GM23338 (cell line): ENCODE data around the gene TENT4B. TPM values are rescaled to one million over a fixed set of nuclear protein-coding genes. Genes with fewer than 3 reads are reported as not detected.

Experiments used
- ATAC-seq: fragments of 200-7000 bp; cut with Tn5 transposase; 3 replicates; pipeline ENCODE4 v1.9.1; 2020
- DNase-seq: peaks from one replicate; pipeline ENCODE4 v3.0.0-alpha.2; 2015; ENCODE audit warnings: low spot score
- H2AFZ ChIP-seq: fragments of 200-600 bp; sonication (generic); 2 replicates; pipeline ENCODE4 v1.8.0; 2016; ENCODE audit warnings: antibody characterized with exemption, mild to moderate bottlenecking, moderate library complexity
- H3F3A ChIP-seq: fragments of 200-600 bp; sonication (generic); replicated peaks from 2 replicates; pipeline ENCODE4 v1.8.0; 2017; ENCODE audit warnings: antibody characterized with exemption, mixed run types, low read depth
- H3K27ac ChIP-seq: fragments of 200-600 bp; sonication (generic); 2 replicates; pipeline ENCODE4 v1.6.1; 2016; ENCODE audit warnings: low read depth
- H3K27me3 ChIP-seq: fragments of 200-600 bp; sonication (generic); 2 replicates; pipeline ENCODE4 v1.8.0; 2016; ENCODE audit warnings: mild to moderate bottlenecking, mixed run types, moderate library complexity; ENCODE audit not compliant: insufficient read depth
- H3K36me3 ChIP-seq: fragments of 200-600 bp; sonication (generic); 2 replicates; pipeline ENCODE4 v1.8.0; 2016; ENCODE audit warnings: mild to moderate bottlenecking; ENCODE audit not compliant: insufficient read depth
- H3K4me1 ChIP-seq: fragments of 200-600 bp; sonication (generic); 2 replicates; pipeline ENCODE4 v1.8.0; 2016; ENCODE audit warnings: mild to moderate bottlenecking, moderate library complexity; ENCODE audit not compliant: insufficient read depth
- H3K4me2 ChIP-seq: fragments of 200-600 bp; sonication (generic); 2 replicates; pipeline ENCODE4 v1.7.1; 2017; ENCODE audit warnings: mixed run types
- H3K4me3 ChIP-seq: fragments of 200-600 bp; sonication (generic); 2 replicates; pipeline ENCODE4 v1.6.1; 2016; ENCODE audit warnings: mixed run types
- H3K79me2 ChIP-seq: fragments of 200-600 bp; sonication (generic); replicated peaks from 2 replicates; pipeline ENCODE4 v1.8.0; 2017; ENCODE audit warnings: mild to moderate bottlenecking; ENCODE audit not compliant: insufficient read depth
- H3K9me2 ChIP-seq: fragments of 200-600 bp; sonication (generic); 2 replicates; pipeline ENCODE4 v1.8.0; 2017; ENCODE audit not compliant: insufficient read depth
- H4K20me1 ChIP-seq: fragments of 200-600 bp; sonication (generic); replicated peaks from 2 replicates; pipeline ENCODE4 v1.8.0; 2017; ENCODE audit warnings: mild to moderate bottlenecking; ENCODE audit not compliant: insufficient read depth
- H3K27ac Mint-ChIP-seq: 2 replicates; pipeline ENCODE4 v1.8.0; 2020; ENCODE audit warnings: inconsistent platforms, mild to moderate bottlenecking, moderate library complexity, mixed read lengths
- H3K27me3 Mint-ChIP-seq: 3 replicates; pipeline ENCODE4 v1.8.0; 2022; ENCODE audit warnings: low read depth, mild to moderate bottlenecking, moderate library complexity, mixed read lengths, inconsistent platforms; ENCODE audit not compliant: insufficient read depth, poor library complexity
- H3K36me3 Mint-ChIP-seq: 3 replicates; pipeline ENCODE4 v1.8.0; 2021; ENCODE audit warnings: low read depth, mild to moderate bottlenecking, inconsistent platforms, moderate library complexity, mixed read lengths
- H3K4me1 Mint-ChIP-seq: 3 replicates; pipeline ENCODE4 v1.8.0; 2020; ENCODE audit warnings: mild to moderate bottlenecking, inconsistent platforms, mixed read lengths
- H3K4me3 Mint-ChIP-seq: 3 replicates; pipeline ENCODE4 v1.8.0; 2021; ENCODE audit warnings: moderate library complexity, mild to moderate bottlenecking, inconsistent platforms, mixed read lengths
- H3K9me3 Mint-ChIP-seq: 3 replicates; pipeline ENCODE4 v1.8.0; 2020; ENCODE audit warnings: moderate library complexity, mild to moderate bottlenecking, inconsistent platforms, mixed read lengths
- CREB1 ChIP-seq: fragments of 250-450 bp; sonication (Bioruptor Pico); IDR thresholded peaks from 2 replicates; pipeline ENCODE4 v1.5.0; 2020; ENCODE audit warnings: low read depth, mild to moderate bottlenecking, moderate library complexity
- CTCF ChIP-seq, 2 experiments: fragments of 200-600 bp in 1 of 2; sonication (generic) in 1 of 2; conservative IDR thresholded peaks; 2 replicates each; pipeline versions ENCODE4 v1.5.1 to v1.6.1; 2016 to 2017; ENCODE audit warnings: antibody characterized with exemption in 2 of 2, low read depth in 2 of 2, mild to moderate bottlenecking in 2 of 2, moderate library complexity in 1 of 2
- EZH2 ChIP-seq: fragments of 200-600 bp; sonication (generic); IDR thresholded peaks from one replicate; pipeline ENCODE4 v1.8.0; 2017; ENCODE audit warnings: antibody characterized with exemption, mild to moderate bottlenecking, low read depth; ENCODE audit not compliant: unreplicated experiment
- EZH2phosphoT487 ChIP-seq: fragments of 200-600 bp; sonication (generic); IDR thresholded peaks from one replicate; pipeline ENCODE4 v1.8.1; 2018; ENCODE audit warnings: antibody characterized with exemption; ENCODE audit not compliant: unreplicated experiment
- JUNB ChIP-seq: IDR thresholded peaks from one replicate; pipeline ENCODE4 v1.6.1; 2016; ENCODE audit warnings: antibody characterized with exemption; ENCODE audit not compliant: unreplicated experiment
- NANOG ChIP-seq: IDR thresholded peaks from 2 replicates; pipeline ENCODE4 v1.6.1; 2016; ENCODE audit warnings: antibody characterized with exemption, borderline replicate concordance
- POLR2AphosphoS5 ChIP-seq: IDR thresholded peaks from 2 replicates; pipeline ENCODE4 v1.6.1; 2016; ENCODE audit warnings: antibody characterized with exemption, low read depth
- REST ChIP-seq: IDR thresholded peaks from one replicate; pipeline ENCODE4 v1.6.1; 2018; ENCODE audit warnings: antibody characterized with exemption; ENCODE audit not compliant: unreplicated experiment
- STAT1 ChIP-seq: IDR thresholded peaks from one replicate; pipeline ENCODE4 v1.6.1; 2016; ENCODE audit warnings: antibody characterized with exemption; ENCODE audit not compliant: unreplicated experiment
- ZNF114 ChIP-seq: fragments of 250-450 bp; sonication (Bioruptor Pico); IDR thresholded peaks from 2 replicates; pipeline ENCODE4 v1.5.0; 2020; ENCODE audit warnings: mild to moderate bottlenecking, moderate library complexity
- ZNF331 ChIP-seq: fragments of 250-450 bp; sonication (Bioruptor Pico); IDR thresholded peaks from 2 replicates; pipeline ENCODE4 v1.5.0; 2020; ENCODE audit warnings: low read depth, mild to moderate bottlenecking, moderate library complexity
- polyA plus RNA-seq: library from polyadenylated mRNA; unstranded; fragments of >200 nt; fragmentation: Nextera tagmentation; extraction: Ambion mirVana; gene quantifications from 2 replicates; pipeline ENCODE4 v1.2.1, GENCODE V29; 2016
- total RNA-seq: library from RNA; depleted of rRNA; stranded (reverse); fragments of >200 nt; shearing (Covaris generic); gene quantifications from 2 replicates; pipeline ENCODE4 v1.2.3, GENCODE V29; 2014
- TF ChIP-seq, protein P1 (sequence below): IDR thresholded peaks from 2 replicates; pipeline ENCODE4 v1.6.1; 2016; ENCODE audit warnings: antibody characterized with exemption
- TF ChIP-seq, protein P2 (sequence below): fragments of 250-450 bp; sonication (Bioruptor Pico); IDR thresholded peaks from 2 replicates; pipeline ENCODE4 v1.5.0; 2020; ENCODE audit warnings: mild to moderate bottlenecking, moderate library complexity

The TENT4B gene
- total and polyA plus RNA-seq, 2 experiments from 2014 or later: 17.6 to 21.3 TPM

DNA sequence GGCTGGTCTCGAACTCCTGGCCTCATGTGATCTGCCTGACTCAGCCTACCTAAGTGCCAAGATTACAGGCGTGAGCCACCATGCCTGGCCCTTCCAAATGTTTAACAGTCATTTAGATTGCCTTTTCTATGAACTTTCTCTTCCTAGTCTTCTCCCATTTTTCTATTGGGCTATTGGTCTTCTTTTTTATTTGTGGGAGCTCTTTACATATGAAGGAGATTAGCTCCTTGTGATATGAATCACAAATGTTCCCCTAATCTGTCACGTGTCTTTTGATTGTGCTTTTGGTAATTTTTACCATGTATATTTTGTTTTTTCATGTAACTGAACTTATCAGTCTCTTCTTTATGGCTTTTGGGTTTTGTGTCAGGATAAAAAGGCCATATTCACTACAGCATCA lies 125.1 kb downstream of the TENT4B start:
- Mint-ChIP-seq H3K27me3 (peaks cover 2% of the 10 kb centered on the region), H3K4me1 (peaks cover 20% of the 10 kb centered on the region), H3K36me3 (no peaks in the 10 kb centered on the region), H3K9me3 (no peaks in the 10 kb centered on the region), H3K27ac (no peak overlapping the region), H3K4me3 (no peak overlapping the region)
- Histone ChIP-seq H2AFZ (no peak overlapping the region), H3F3A (no peaks in the 10 kb centered on the region), H3K27ac (no peak overlapping the region), H3K27me3 (no peaks in the 10 kb centered on the region), H3K36me3 (no peaks in the 10 kb centered on the region), H3K79me2 (no peaks in the 10 kb centered on the region), H3K4me3 (no peak overlapping the region), H4K20me1 (no peaks in the 10 kb centered on the region; the same call in 1 of the 2 replicates), H3K4me1 (peaks cover 11% of the 10 kb centered on the region), H3K9me2 (no peaks in the 10 kb centered on the region), H3K4me2 (no peak overlapping the region)
- ATAC-seq (no peak), DNase-seq (no peak)
- TF ChIP-seq ZNF331 (CRISPR knock-in tag): no peak
- no peak for TF ChIP-seq POLR2AphosphoS5
- TF ChIP-seq, protein P1, sequence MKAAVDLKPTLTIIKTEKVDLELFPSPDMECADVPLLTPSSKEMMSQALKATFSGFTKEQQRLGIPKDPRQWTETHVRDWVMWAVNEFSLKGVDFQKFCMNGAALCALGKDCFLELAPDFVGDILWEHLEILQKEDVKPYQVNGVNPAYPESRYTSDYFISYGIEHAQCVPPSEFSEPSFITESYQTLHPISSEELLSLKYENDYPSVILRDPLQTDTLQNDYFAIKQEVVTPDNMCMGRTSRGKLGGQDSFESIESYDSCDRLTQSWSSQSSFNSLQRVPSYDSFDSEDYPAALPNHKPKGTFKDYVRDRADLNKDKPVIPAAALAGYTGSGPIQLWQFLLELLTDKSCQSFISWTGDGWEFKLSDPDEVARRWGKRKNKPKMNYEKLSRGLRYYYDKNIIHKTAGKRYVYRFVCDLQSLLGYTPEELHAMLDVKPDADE: no peak
- TF ChIP-seq JUNB: no peak
- TF ChIP-seq ZNF114: no peak
- TF ChIP-seq EZH2phosphoT487: no peak
- no peak for TF ChIP-seq NANOG
- no peak for TF ChIP-seq EZH2
- TF ChIP-seq REST: no peak
- TF ChIP-seq, protein P2, sequence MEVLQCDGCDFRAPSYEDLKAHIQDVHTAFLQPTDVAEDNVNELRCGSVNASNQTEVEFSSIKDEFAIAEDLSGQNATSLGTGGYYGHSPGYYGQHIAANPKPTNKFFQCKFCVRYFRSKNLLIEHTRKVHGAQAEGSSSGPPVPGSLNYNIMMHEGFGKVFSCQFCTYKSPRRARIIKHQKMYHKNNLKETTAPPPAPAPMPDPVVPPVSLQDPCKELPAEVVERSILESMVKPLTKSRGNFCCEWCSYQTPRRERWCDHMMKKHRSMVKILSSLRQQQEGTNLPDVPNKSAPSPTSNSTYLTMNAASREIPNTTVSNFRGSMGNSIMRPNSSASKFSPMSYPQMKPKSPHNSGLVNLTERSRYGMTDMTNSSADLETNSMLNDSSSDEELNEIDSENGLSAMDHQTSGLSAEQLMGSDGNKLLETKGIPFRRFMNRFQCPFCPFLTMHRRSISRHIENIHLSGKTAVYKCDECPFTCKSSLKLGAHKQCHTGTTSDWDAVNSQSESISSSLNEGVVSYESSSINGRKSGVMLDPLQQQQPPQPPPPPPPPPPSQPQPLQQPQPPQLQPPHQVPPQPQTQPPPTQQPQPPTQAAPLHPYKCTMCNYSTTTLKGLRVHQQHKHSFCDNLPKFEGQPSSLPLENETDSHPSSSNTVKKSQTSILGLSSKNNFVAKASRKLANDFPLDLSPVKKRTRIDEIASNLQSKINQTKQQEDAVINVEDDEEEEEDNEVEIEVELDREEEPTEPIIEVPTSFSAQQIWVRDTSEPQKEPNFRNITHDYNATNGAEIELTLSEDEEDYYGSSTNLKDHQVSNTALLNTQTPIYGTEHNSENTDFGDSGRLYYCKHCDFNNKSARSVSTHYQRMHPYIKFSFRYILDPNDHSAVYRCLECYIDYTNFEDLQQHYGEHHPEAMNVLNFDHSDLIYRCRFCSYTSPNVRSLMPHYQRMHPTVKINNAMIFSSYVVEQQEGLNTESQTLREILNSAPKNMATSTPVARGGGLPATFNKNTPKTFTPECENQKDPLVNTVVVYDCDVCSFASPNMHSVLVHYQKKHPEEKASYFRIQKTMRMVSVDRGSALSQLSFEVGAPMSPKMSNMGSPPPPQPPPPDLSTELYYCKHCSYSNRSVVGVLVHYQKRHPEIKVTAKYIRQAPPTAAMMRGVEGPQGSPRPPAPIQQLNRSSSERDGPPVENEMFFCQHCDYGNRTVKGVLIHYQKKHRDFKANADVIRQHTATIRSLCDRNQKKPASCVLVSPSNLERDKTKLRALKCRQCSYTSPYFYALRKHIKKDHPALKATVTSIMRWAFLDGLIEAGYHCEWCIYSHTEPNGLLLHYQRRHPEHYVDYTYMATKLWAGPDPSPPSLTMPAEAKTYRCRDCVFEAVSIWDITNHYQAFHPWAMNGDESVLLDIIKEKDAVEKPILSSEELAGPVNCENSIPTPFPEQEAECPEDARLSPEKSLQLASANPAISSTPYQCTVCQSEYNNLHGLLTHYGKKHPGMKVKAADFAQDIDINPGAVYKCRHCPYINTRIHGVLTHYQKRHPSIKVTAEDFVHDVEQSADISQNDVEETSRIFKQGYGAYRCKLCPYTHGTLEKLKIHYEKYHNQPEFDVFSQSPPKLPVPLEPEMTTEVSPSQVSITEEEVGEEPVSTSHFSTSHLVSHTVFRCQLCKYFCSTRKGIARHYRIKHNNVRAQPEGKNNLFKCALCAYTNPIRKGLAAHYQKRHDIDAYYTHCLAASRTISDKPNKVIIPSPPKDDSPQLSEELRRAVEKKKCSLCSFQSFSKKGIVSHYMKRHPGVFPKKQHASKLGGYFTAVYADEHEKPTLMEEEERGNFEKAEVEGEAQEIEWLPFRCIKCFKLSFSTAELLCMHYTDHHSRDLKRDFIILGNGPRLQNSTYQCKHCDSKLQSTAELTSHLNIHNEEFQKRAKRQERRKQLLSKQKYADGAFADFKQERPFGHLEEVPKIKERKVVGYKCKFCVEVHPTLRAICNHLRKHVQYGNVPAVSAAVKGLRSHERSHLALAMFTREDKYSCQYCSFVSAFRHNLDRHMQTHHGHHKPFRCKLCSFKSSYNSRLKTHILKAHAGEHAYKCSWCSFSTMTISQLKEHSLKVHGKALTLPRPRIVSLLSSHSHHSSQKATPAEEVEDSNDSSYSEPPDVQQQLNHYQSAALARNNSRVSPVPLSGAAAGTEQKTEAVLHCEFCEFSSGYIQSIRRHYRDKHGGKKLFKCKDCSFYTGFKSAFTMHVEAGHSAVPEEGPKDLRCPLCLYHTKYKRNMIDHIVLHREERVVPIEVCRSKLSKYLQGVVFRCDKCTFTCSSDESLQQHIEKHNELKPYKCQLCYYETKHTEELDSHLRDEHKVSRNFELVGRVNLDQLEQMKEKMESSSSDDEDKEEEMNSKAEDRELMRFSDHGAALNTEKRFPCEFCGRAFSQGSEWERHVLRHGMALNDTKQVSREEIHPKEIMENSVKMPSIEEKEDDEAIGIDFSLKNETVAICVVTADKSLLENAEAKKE (CRISPR knock-in tag): no peak
- no peak for TF ChIP-seq STAT1
- TF ChIP-seq CTCF (conservative IDR thresholded peaks at IDR 0.05; ENCODE audit: low read depth in 2 of 2): no peak
- no peak for TF ChIP-seq CREB1
